ENCODE measurements around the gene CXCL17. TPM values are rescaled to one million over a fixed set of nuclear protein-coding genes. Genes with fewer than 3 reads are reported as not detected.

Gene CXCL17
- total RNA-seq, 2 donors from 2014 or later = 6.3 to 19.2 TPM

GRCh38 chr19:42471554-42472249 lies 29.0 kb upstream of the CXCL17 start:
- no peaks in the 10 kb centered on the region for H3K27me3 ChIP-seq
- H3K4me1 ChIP-seq = peaks cover 8% of the 10 kb centered on the region
- TF ChIP-seq CTCF (IDR thresholded peaks at IDR 0.05) = no peak
- no peaks in the 10 kb centered on the region for H3K9me3 ChIP-seq
- DNase-seq (peak in 2 of 4 donors; percentile 29 to 33), ATAC-seq (no peak)
- 47 to 52% methylated on average over 6 to 7 of the region's 7 CpGs for WGBS, 2 donors
- no peak overlapping the region for H3K4me3 ChIP-seq
- H3K27ac ChIP-seq = no peak overlapping the region
- intact Hi-C loops (cut with DNase I) = no loop called here
- no peaks in the 10 kb centered on the region for H3K36me3 ChIP-seq (replicated peaks in 1 of 2; ENCODE audit: insufficient read depth in 1 of 2, low read depth in 2 of 2)

GRCh38 chr19:42469311-42470235 lies 26.8 kb upstream of the CXCL17 start:
- TF ChIP-seq CTCF (IDR thresholded peaks at IDR 0.05) (no peak), POLR2A (IDR thresholded peaks at IDR 0.05) (no peak)
- intact Hi-C loops (cut with DNase I) = no loop called here
- peaks cover 8% of the 10 kb centered on the region for H3K4me1 ChIP-seq

GRCh38 chr19:42468273-42468796 lies 25.6 kb upstream of the CXCL17 start:
- Histone ChIP-seq H3K4me1 (peaks cover 8% of the 10 kb centered on the region), H3K9me3 (no peaks in the 10 kb centered on the region), H3K27ac (no peak overlapping the region), H3K27me3 (no peaks in the 10 kb centered on the region), H3K36me3 (replicated peaks in 1 of 2; ENCODE audit: insufficient read depth in 1 of 2, low read depth in 2 of 2) (no peaks in the 10 kb centered on the region), H3K4me3 (no peak overlapping the region)
- 73 to 79% methylated on average over 3 of the region's 3 CpGs for WGBS, 2 donors
- ATAC-seq (no peak), DNase-seq (no peak)
- intact Hi-C loops (cut with DNase I) = no loop called here
- no peak for TF ChIP-seq CTCF (IDR thresholded peaks at IDR 0.05)
- TF ChIP-seq POLR2A (IDR thresholded peaks at IDR 0.05) = no peak

More at GRCh38 chr19:42469311-42470235, 26.8 kb upstream of the CXCL17 start:
- 72 to 81% methylated on average over 8 of the region's 8 CpGs for WGBS, 2 donors
- Histone ChIP-seq H3K9me3 (no peaks in the 10 kb centered on the region), H3K36me3 (replicated peaks in 1 of 2; ENCODE audit: insufficient read depth in 1 of 2, low read depth in 2 of 2) (no peaks in the 10 kb centered on the region), H3K4me3 (no peak overlapping the region), H3K27ac (no peak overlapping the region), H3K27me3 (no peaks in the 10 kb centered on the region)
- no peak for ATAC-seq
- no peak for DNase-seq

GRCh38 chr19:42467183-42467760 lies 24.5 kb upstream of the CXCL17 start:
- ATAC-seq (no peak), DNase-seq (no peak)
- Histone ChIP-seq H3K4me3 (no peak overlapping the region), H3K9me3 (no peaks in the 10 kb centered on the region), H3K36me3 (replicated peaks in 1 of 2; ENCODE audit: insufficient read depth in 1 of 2, low read depth in 2 of 2) (no peaks in the 10 kb centered on the region), H3K27me3 (no peaks in the 10 kb centered on the region), H3K4me1 (peaks cover 8% of the 10 kb centered on the region), H3K27ac (no peak overlapping the region)
- TF ChIP-seq CTCF (IDR thresholded peaks at IDR 0.05) (no peak), POLR2A (IDR thresholded peaks at IDR 0.05) (no peak)
- 51 to 72% methylated on average over 5 of the region's 5 CpGs for WGBS, 2 donors
- intact Hi-C loops (cut with DNase I) = no loop called here
